ENCODE results near the gene BOK. TPM values are rescaled to one million over a fixed set of nuclear protein-coding genes. Genes with fewer than 3 reads are reported as not detected.

The BOK gene
- total RNA-seq, 1 donor from 2014 or later: not detected

GRCh38 chr2:241593271-241593670, 34.7 kb downstream of the BOK start:
- H3K4me1 Mint-ChIP-seq (ENCODE audit: low read depth): no peaks in the 10 kb centered on the region
- intact Hi-C loops (cut with micrococcal nuclease): no loop called here
- H3K27ac Mint-ChIP-seq: no peak overlapping the region
- H3K9me3 Mint-ChIP-seq: peaks cover 10% of the 10 kb centered on the region
- DNase-seq (ENCODE audit: low spot score): no peak
- H3K27me3 Mint-ChIP-seq (ENCODE audit: insufficient read depth): no peaks in the 10 kb centered on the region
- H3K36me3 Mint-ChIP-seq (ENCODE audit: low read depth): peaks cover 18% of the 10 kb centered on the region
- H3K4me3 Mint-ChIP-seq: no peak overlapping the region

GRCh38 chr2:241595600-241596140, 37.1 kb downstream of the BOK start:
- H3K27ac Mint-ChIP-seq: no peak overlapping the region
- no peak for DNase-seq (ENCODE audit: low spot score)
- H3K27me3 Mint-ChIP-seq (ENCODE audit: insufficient read depth): no peaks in the 10 kb centered on the region
- intact Hi-C loops (cut with micrococcal nuclease): no loop called here
- H3K4me1 Mint-ChIP-seq (ENCODE audit: low read depth): no peaks in the 10 kb centered on the region
- no peaks in the 10 kb centered on the region for H3K9me3 Mint-ChIP-seq
- peaks cover 18% of the 10 kb centered on the region for H3K36me3 Mint-ChIP-seq (ENCODE audit: low read depth)
- no peak overlapping the region for H3K4me3 Mint-ChIP-seq

GRCh38 chr2:241597561-241597960, 39.0 kb downstream of the BOK start:
- H3K27me3 Mint-ChIP-seq (ENCODE audit: insufficient read depth): no peaks in the 10 kb centered on the region
- H3K36me3 Mint-ChIP-seq (ENCODE audit: low read depth): peaks cover 25% of the 10 kb centered on the region
- H3K4me1 Mint-ChIP-seq (ENCODE audit: low read depth): no peaks in the 10 kb centered on the region
- H3K9me3 Mint-ChIP-seq: no peaks in the 10 kb centered on the region
- H3K4me3 Mint-ChIP-seq: no peak overlapping the region
- DNase-seq (ENCODE audit: low spot score): no peak
- no peak overlapping the region for H3K27ac Mint-ChIP-seq
- intact Hi-C loops (cut with micrococcal nuclease): no loop called here

- Mint-ChIP-seq H3K4me3 (no peak overlapping the region), H3K27me3 (ENCODE audit: insufficient read depth) (no peaks in the 10 kb centered on the region), H3K27ac (no peak overlapping the region), H3K4me1 (ENCODE audit: low read depth) (no peaks in the 10 kb centered on the region), H3K36me3 (ENCODE audit: low read depth) (peaks cover 25% of the 10 kb centered on the region), H3K9me3 (no peaks in the 10 kb centered on the region)
- intact Hi-C loops (cut with micrococcal nuclease): no loop called here
- no peak for DNase-seq (ENCODE audit: low spot score)
Measured at GRCh38 chr2:241598061-241598460, 39.5 kb downstream of the BOK start.

- Mint-ChIP-seq H3K4me3 (no peak overlapping the region), H3K9me3 (no peaks in the 10 kb centered on the region), H3K4me1 (ENCODE audit: low read depth) (no peaks in the 10 kb centered on the region), H3K27me3 (ENCODE audit: insufficient read depth) (no peaks in the 10 kb centered on the region), H3K36me3 (ENCODE audit: low read depth) (peaks cover 26% of the 10 kb centered on the region), H3K27ac (no peak overlapping the region)
- no peak for DNase-seq (ENCODE audit: low spot score)
- intact Hi-C loops (cut with micrococcal nuclease): no loop called here
Measured at GRCh38 chr2:241598487-241598886, 39.9 kb downstream of the BOK start.

GRCh38 chr2:241599615-241600014, 41.1 kb downstream of the BOK start:
- intact Hi-C loops (cut with micrococcal nuclease): no loop called here
- Mint-ChIP-seq H3K27me3 (ENCODE audit: insufficient read depth) (no peaks in the 10 kb centered on the region), H3K4me3 (no peak overlapping the region), H3K4me1 (ENCODE audit: low read depth) (no peaks in the 10 kb centered on the region), H3K27ac (no peak overlapping the region), H3K36me3 (ENCODE audit: low read depth) (peaks cover 25% of the 10 kb centered on the region), H3K9me3 (no peaks in the 10 kb centered on the region)
- DNase-seq (ENCODE audit: low spot score): no peak

GRCh38 chr2:241601841-241602240, 43.3 kb downstream of the BOK start:
- DNase-seq (ENCODE audit: low spot score): no peak
- Mint-ChIP-seq H3K9me3 (no peaks in the 10 kb centered on the region), H3K4me3 (no peak overlapping the region), H3K27ac (no peak overlapping the region), H3K36me3 (ENCODE audit: low read depth) (peaks cover 27% of the 10 kb centered on the region), H3K4me1 (ENCODE audit: low read depth) (no peaks in the 10 kb centered on the region), H3K27me3 (ENCODE audit: insufficient read depth) (no peaks in the 10 kb centered on the region)
- intact Hi-C loops (cut with micrococcal nuclease): no loop called here

GRCh38 chr2:241602720-241603119, 44.2 kb downstream of the BOK start:
- intact Hi-C loops (cut with micrococcal nuclease): no loop called here
- Mint-ChIP-seq H3K4me1 (ENCODE audit: low read depth) (no peaks in the 10 kb centered on the region), H3K9me3 (no peaks in the 10 kb centered on the region), H3K36me3 (ENCODE audit: low read depth) (peaks cover 32% of the 10 kb centered on the region), H3K27me3 (ENCODE audit: insufficient read depth) (no peaks in the 10 kb centered on the region), H3K4me3 (no peak overlapping the region), H3K27ac (no peak overlapping the region)
- DNase-seq (ENCODE audit: low spot score): no peak

GRCh38 chr2:241603686-241604085, 45.1 kb downstream of the BOK start:
- Mint-ChIP-seq H3K36me3 (ENCODE audit: low read depth) (peaks cover 34% of the 10 kb centered on the region), H3K27ac (no peak overlapping the region), H3K9me3 (no peaks in the 10 kb centered on the region), H3K27me3 (ENCODE audit: insufficient read depth) (no peaks in the 10 kb centered on the region), H3K4me1 (ENCODE audit: low read depth) (peaks cover 4% of the 10 kb centered on the region), H3K4me3 (no peak overlapping the region)
- no peak for DNase-seq (ENCODE audit: low spot score)
- intact Hi-C loops (cut with micrococcal nuclease): no loop called here

- Mint-ChIP-seq H3K36me3 (ENCODE audit: low read depth) (peaks cover 28% of the 10 kb centered on the region), H3K4me3 (no peak overlapping the region), H3K9me3 (no peaks in the 10 kb centered on the region), H3K27ac (no peak overlapping the region), H3K27me3 (ENCODE audit: insufficient read depth) (no peaks in the 10 kb centered on the region), H3K4me1 (ENCODE audit: low read depth) (peaks cover 18% of the 10 kb centered on the region)
- intact Hi-C loops (cut with micrococcal nuclease): no loop called here
- no peak for DNase-seq (ENCODE audit: low spot score)
Measured at GRCh38 chr2:241606186-241606585, 47.6 kb downstream of the BOK start.

- no peaks in the 10 kb centered on the region for H3K27me3 Mint-ChIP-seq (ENCODE audit: insufficient read depth)
- no peak for DNase-seq (ENCODE audit: low spot score)
- H3K36me3 Mint-ChIP-seq (ENCODE audit: low read depth): peaks cover 28% of the 10 kb centered on the region
- intact Hi-C loops (cut with micrococcal nuclease): no loop called here
- no peaks in the 10 kb centered on the region for H3K9me3 Mint-ChIP-seq
- H3K27ac Mint-ChIP-seq: no peak overlapping the region
- no peak overlapping the region for H3K4me3 Mint-ChIP-seq
- peaks cover 18% of the 10 kb centered on the region for H3K4me1 Mint-ChIP-seq (ENCODE audit: low read depth)
Measured at GRCh38 chr2:241607162-241607885, 48.8 kb downstream of the BOK start.

GRCh38 chr2:241608881-241609280, 50.3 kb downstream of the BOK start:
- H3K4me1 Mint-ChIP-seq (ENCODE audit: low read depth): peaks cover 18% of the 10 kb centered on the region
- H3K4me3 Mint-ChIP-seq: peak overlapping the region; percentile 78
- intact Hi-C loops (cut with micrococcal nuclease): no loop called here
- no peak for DNase-seq (ENCODE audit: low spot score)
- H3K36me3 Mint-ChIP-seq (ENCODE audit: low read depth): peaks cover 25% of the 10 kb centered on the region
- no peaks in the 10 kb centered on the region for H3K27me3 Mint-ChIP-seq (ENCODE audit: insufficient read depth)
- peak overlapping the region; percentile 9 for H3K27ac Mint-ChIP-seq
- no peaks in the 10 kb centered on the region for H3K9me3 Mint-ChIP-seq

- DNase-seq (ENCODE audit: low spot score): peak; percentile 88
- no peaks in the 10 kb centered on the region for H3K9me3 Mint-ChIP-seq
- peaks cover 25% of the 10 kb centered on the region for H3K36me3 Mint-ChIP-seq (ENCODE audit: low read depth)
- H3K27ac Mint-ChIP-seq: peak overlapping the region; percentile 83
- no peaks in the 10 kb centered on the region for H3K27me3 Mint-ChIP-seq (ENCODE audit: insufficient read depth)
- H3K4me1 Mint-ChIP-seq (ENCODE audit: low read depth): peaks cover 18% of the 10 kb centered on the region
- intact Hi-C loops (cut with micrococcal nuclease): loop anchor here (1.0 to 10.0 kb wide), 8 partner anchors 69 to 1045 kb away; partner anchors contain the start of genes D2HGDH, DUSP28, ING5 and RNPEPL1
- H3K4me3 Mint-ChIP-seq: peak overlapping the region; percentile 78
Measured at GRCh38 chr2:241609859-241610793, 51.6 kb downstream of the BOK start.
